CD4-positive, alpha-beta memory T cell (primary cell): ENCODE data around the gene SMIM14. TPM values are rescaled to one million over a fixed set of nuclear protein-coding genes. Genes with fewer than 3 reads are reported as not detected.

Experiments
- CTCF ChIA-PET: fragments of 350-600 bp; sonication (Branson Sonifier 250); formaldehyde crosslinking; loops from one replicate; lab custom pipeline; 2021; ENCODE audit warnings: inconsistent platforms; ENCODE audit not compliant: partially characterized antibody; lab: Charles Lee
- POLR2A ChIA-PET: fragments of 350-600 bp; sonication (Branson Sonifier 250); formaldehyde crosslinking; loops from one replicate; lab custom pipeline; 2021; ENCODE audit not compliant: partially characterized antibody; lab: Charles Lee
- DNase-seq, 5 donors: peaks; one replicate each; pipeline versions ENCODE4 v3.0.0 to v3.0.0-alpha.2; 2020 to 2022; ENCODE audit warnings: mixed read lengths in 1 of 5
- H3K27ac ChIP-seq: one replicate; pipeline ENCODE4 v1.7.0; 2013; ENCODE audit warnings: low read depth, low read length
- H3K27me3 ChIP-seq: 2 replicates; pipeline ENCODE4 v1.7.0; 2013; ENCODE audit warnings: mild to moderate bottlenecking, low read length, moderate library complexity; ENCODE audit not compliant: insufficient read depth
- H3K36me3 ChIP-seq: 2 replicates; pipeline ENCODE4 v1.7.0; 2013; ENCODE audit warnings: mild to moderate bottlenecking, low read length, moderate library complexity; ENCODE audit not compliant: insufficient read depth
- H3K4me1 ChIP-seq: 2 replicates; pipeline ENCODE4 v1.7.0; 2013; ENCODE audit warnings: mild to moderate bottlenecking, low read length, moderate library complexity; ENCODE audit not compliant: insufficient read depth
- H3K4me3 ChIP-seq, 2 donors: one replicate each; pipeline ENCODE4 v1.7.0; 2013; ENCODE audit warnings: low read length in 2 of 2, mild to moderate bottlenecking in 1 of 2
- H3K9me3 ChIP-seq, 2 donors: one replicate each; pipeline ENCODE4 v1.7.0; 2013; ENCODE audit warnings: low read length in 2 of 2, control low read depth in 1 of 2; ENCODE audit not compliant: control insufficient read depth in 1 of 2
- H3K27ac Mint-ChIP-seq, 7 donors: one replicate each; pipeline ENCODE4 v1.8.0; 2020 to 2021; ENCODE audit warnings: mixed read lengths in 7 of 7, mild to moderate bottlenecking in 6 of 7, inconsistent platforms in 3 of 7, moderate library complexity in 3 of 7
- H3K27me3 Mint-ChIP-seq, 2 donors: one replicate each; pipeline ENCODE4 v1.8.0; 2020 to 2021; ENCODE audit warnings: mixed read lengths in 2 of 2
- H3K36me3 Mint-ChIP-seq, 2 donors: one replicate each; pipeline ENCODE4 v1.8.0; 2020 to 2021; ENCODE audit warnings: mixed read lengths in 2 of 2, inconsistent platforms in 1 of 2, mild to moderate bottlenecking in 1 of 2
- H3K4me1 Mint-ChIP-seq, 4 donors: one replicate each; pipeline ENCODE4 v1.8.0; 2020 to 2021; ENCODE audit warnings: mixed read lengths in 4 of 4, mild to moderate bottlenecking in 1 of 4
- H3K4me3 Mint-ChIP-seq, 8 donors: one replicate each; pipeline ENCODE4 v1.8.0; 2020 to 2021; ENCODE audit warnings: mixed read lengths in 8 of 8, mild to moderate bottlenecking in 7 of 8, moderate library complexity in 6 of 8, inconsistent platforms in 3 of 8
- H3K9me3 Mint-ChIP-seq, 8 donors: one replicate each; pipeline ENCODE4 v1.8.0; 2020 to 2021; ENCODE audit warnings: mixed read lengths in 8 of 8, mild to moderate bottlenecking in 5 of 8, inconsistent platforms in 3 of 8, moderate library complexity in 1 of 8
- intact Hi-C: fragments of 100-400 bp; cut with micrococcal nuclease; formaldehyde crosslinking; loops from one replicate; pipeline ENCODE4 v1.15.1; 2023
- polyA plus RNA-seq, 2 donors: library from polyadenylated mRNA; unstranded; fragments of 300-500 nt; fragmentation: Illumina TruSeq; gene quantifications; one replicate each; pipeline ENCODE4 v1.2.3, GENCODE V29; 2021
- total RNA-seq, 2 experiments: library from RNA; stranded (reverse); gene quantifications; one replicate each; pipeline ENCODE4 v1.2.3, GENCODE V29; 2021

Gene SMIM14
- total and polyA plus RNA-seq, 4 experiments from 2014 or later: 15.5 to 54.4 (median 28.1) TPM

DNA sequence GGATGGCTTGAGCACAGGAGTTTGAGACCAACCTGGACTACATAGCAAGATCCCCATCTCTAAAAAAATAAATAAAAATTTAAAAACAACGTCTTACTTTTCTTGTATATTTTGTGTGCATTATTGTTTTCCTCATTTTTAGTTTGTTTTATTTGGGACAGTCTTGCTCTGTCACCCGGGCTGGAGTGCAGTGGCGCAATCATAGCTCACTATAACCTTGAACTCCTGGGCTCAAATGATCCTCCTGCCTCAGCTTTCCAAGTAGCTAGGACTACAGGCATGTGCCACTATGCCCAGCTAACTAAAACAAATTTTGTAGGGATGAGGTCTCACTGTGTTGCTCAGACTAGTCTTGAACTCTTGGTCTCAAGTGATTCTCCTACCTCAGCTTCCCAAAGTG, 9.5 kb upstream of the SMIM14 start:
- ChIA-PET CTCF (no interaction called here), POLR2A (interaction anchor here (2.7 kb wide), 1 partner anchor 10 kb away, joined by 8 read pairs; the partner anchor contains the start of gene SMIM14)
- Histone ChIP-seq H3K36me3 (no peaks in the 10 kb centered on the region), H3K4me1 (no peaks in the 10 kb centered on the region), H3K27me3 (no peaks in the 10 kb centered on the region), H3K27ac (no peak overlapping the region), H3K4me3 (no peak overlapping the region), H3K9me3 (no peaks in the 10 kb centered on the region)
- H3K4me3 Mint-ChIP-seq: no peak overlapping the region
- no peaks in the 10 kb centered on the region for H3K9me3 Mint-ChIP-seq
- H3K4me1 Mint-ChIP-seq: no peaks in the 10 kb centered on the region
- intact Hi-C loops: no loop called here
- H3K36me3 Mint-ChIP-seq: no peaks in the 10 kb centered on the region
- no peak for DNase-seq
- no peaks in the 10 kb centered on the region for H3K27me3 Mint-ChIP-seq
- no peak overlapping the region for H3K27ac Mint-ChIP-seq

DNA sequence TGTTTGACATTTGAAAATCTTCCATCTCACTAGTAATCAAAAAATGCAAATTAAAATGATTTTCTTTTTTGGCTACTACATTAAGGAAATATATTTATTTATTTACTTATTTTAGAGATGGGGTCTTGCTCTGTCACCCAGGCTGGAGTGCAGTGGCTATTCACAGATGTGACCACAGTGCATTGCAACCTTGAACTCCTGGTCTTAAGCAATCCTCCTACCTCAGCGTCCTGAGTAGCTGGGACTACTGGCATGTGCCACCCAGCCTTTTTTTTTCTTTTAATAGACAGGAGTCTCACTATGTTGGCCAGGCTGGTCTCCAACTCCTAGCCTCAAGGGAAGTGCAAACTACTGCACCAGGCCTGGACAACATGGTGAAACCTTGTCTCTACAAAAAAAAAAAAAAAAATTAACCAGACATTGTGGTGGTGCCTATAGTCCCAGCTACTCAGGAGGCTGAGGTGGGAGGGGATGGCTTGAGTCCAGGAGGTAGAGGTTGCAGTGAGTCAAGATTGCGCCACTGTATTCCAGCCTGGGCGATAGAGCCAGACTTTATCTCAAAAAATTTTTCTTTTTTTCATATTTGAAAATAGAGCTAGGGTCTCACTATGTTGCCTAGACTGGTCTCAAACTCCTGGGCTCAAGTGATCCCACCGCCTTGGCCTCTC, 4.4 kb upstream of the SMIM14 start:
- peaks cover 12% of the 10 kb centered on the region for H3K4me1 ChIP-seq
- ChIA-PET CTCF (no interaction called here), POLR2A (no interaction called here)
- no peak overlapping the region for H3K4me3 ChIP-seq
- peaks cover 0 to 6% of the 10 kb centered on the region in 2 donors for H3K36me3 Mint-ChIP-seq
- H3K9me3 ChIP-seq: no peaks in the 10 kb centered on the region
- no peaks in the 10 kb centered on the region for H3K36me3 ChIP-seq
- no peaks in the 10 kb centered on the region for H3K27me3 ChIP-seq
- DNase-seq: no peak
- intact Hi-C loops: no loop called here
- H3K4me3 Mint-ChIP-seq: no peak overlapping the region
- no peak overlapping the region for H3K27ac Mint-ChIP-seq
- H3K4me1 Mint-ChIP-seq: peaks cover 0 to 17% (median 8%) of the 10 kb centered on the region in 4 donors
- H3K9me3 Mint-ChIP-seq: no peaks in the 10 kb centered on the region
- H3K27me3 Mint-ChIP-seq: no peaks in the 10 kb centered on the region
- no peak overlapping the region for H3K27ac ChIP-seq

DNA sequence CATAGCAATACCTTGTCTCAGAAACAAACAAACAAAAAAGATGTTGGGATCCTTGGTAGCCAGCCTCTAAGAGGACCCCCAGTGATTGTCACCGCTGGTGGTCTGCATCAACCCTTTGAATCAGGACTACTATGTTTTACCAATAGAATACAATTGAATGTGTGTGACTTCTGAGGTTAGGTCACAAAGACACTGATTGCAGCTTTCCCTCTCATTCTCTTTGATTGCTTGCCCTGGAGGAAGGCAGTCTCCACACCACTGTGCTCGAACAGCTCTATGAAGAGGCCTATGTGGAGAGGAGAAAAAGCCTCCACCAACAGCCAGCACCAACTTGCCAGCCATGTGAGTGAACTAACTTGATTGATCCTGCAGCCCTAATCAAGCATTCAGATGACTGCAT, 2.8 kb upstream of the SMIM14 start:
- Histone ChIP-seq H3K27me3 (no peaks in the 10 kb centered on the region), H3K4me1 (peaks cover 22% of the 10 kb centered on the region), H3K4me3 (no peak overlapping the region), H3K9me3 (no peaks in the 10 kb centered on the region), H3K36me3 (no peaks in the 10 kb centered on the region), H3K27ac (no peak overlapping the region)
- H3K27ac Mint-ChIP-seq: peak overlapping the region in 3 of 7 donors; percentile 35 to 60 (median 57)
- H3K36me3 Mint-ChIP-seq: peaks cover 0 to 6% of the 10 kb centered on the region in 2 donors
- ChIA-PET POLR2A (interaction anchor here (0.6 kb wide), 1 partner anchor 67 kb away, joined by 3 read pairs; no protein-coding TSS in a partner anchor), CTCF (no interaction called here)
- intact Hi-C loops: no loop called here
- peaks cover 10 to 32% (median 19%) of the 10 kb centered on the region in 4 donors for H3K4me1 Mint-ChIP-seq
- DNase-seq: no peak
- H3K27me3 Mint-ChIP-seq: no peaks in the 10 kb centered on the region
- H3K4me3 Mint-ChIP-seq: peak overlapping the region in 2 of 8 donors; percentile 54 to 71
- H3K9me3 Mint-ChIP-seq: no peaks in the 10 kb centered on the region

GRCh38 chr4:39637586-39638353, 895 bp downstream of the SMIM14 start:
- Histone ChIP-seq H3K9me3 (no peaks in the 10 kb centered on the region), H3K36me3 (no peaks in the 10 kb centered on the region), H3K27me3 (no peaks in the 10 kb centered on the region), H3K27ac (peak overlapping the region; percentile 77), H3K4me3 (peak overlapping the region; percentile 52 to 95), H3K4me1 (peaks cover 27% of the 10 kb centered on the region)
- Mint-ChIP-seq H3K27me3 (no peaks in the 10 kb centered on the region), H3K27ac (peak overlapping the region; percentile 74 to 98 (median 96)), H3K4me1 (peaks cover 20 to 54% (median 32%) of the 10 kb centered on the region in 4 donors), H3K4me3 (peak overlapping the region; percentile 87 to 99 (median 92)), H3K9me3 (no peaks in the 10 kb centered on the region), H3K36me3 (peaks cover 0 to 6% of the 10 kb centered on the region in 2 donors)
- intact Hi-C loops: loop anchor here (1.0 to 10.0 kb wide), 6 partner anchors 61 to 557 kb away; partner anchors contain the start of genes LIAS, PDS5A, RHOH and RPL9
- CTCF ChIA-PET: interaction anchor here (1.2 to 1.4 kb wide), 5 partner anchors 60 to 341 kb away, joined by 3 to 7 read pairs (median 5); partner anchors contain the start of gene UBE2K
- DNase-seq: peak; percentile 34 to 48 (median 41)
- POLR2A ChIA-PET: interaction anchor here (0.9 to 3.2 kb wide), 13 partner anchors 11 to 420 kb away, joined by 3 to 25 read pairs (median 5); partner anchors contain the start of genes LIAS, N4BP2, RFC1 and RPL9

DNA sequence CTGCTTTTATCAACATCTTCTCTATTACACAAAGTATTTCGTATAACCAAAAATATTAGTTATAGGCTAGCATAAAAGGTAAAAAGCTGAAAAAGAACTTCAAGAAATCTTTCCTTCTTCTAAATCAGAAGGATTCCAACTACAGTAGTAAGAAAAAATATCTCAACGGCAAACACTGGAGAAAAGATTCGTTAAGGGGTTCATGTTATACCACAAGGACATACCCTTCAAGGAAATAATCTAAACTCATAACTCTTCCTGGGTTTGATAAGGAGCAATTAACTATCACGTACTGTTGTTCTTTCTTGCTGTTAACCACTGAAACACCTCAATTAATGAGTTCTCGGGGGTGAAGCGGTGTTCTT, 1.5 kb downstream of the SMIM14 start:
- Mint-ChIP-seq H3K27ac (peak overlapping the region; percentile 74 to 98 (median 96)), H3K36me3 (peaks cover 0 to 6% of the 10 kb centered on the region in 2 donors), H3K4me1 (peaks cover 20 to 54% (median 32%) of the 10 kb centered on the region in 4 donors), H3K9me3 (no peaks in the 10 kb centered on the region), H3K4me3 (peak overlapping the region; percentile 87 to 99 (median 92)), H3K27me3 (no peaks in the 10 kb centered on the region)
- Histone ChIP-seq H3K9me3 (no peaks in the 10 kb centered on the region), H3K4me1 (peaks cover 27% of the 10 kb centered on the region), H3K36me3 (no peaks in the 10 kb centered on the region), H3K27me3 (no peaks in the 10 kb centered on the region), H3K4me3 (peak overlapping the region; percentile 52 to 95), H3K27ac (peak overlapping the region; percentile 77)
- DNase-seq: peak in 1 of 5 donors; percentile 7
- CTCF ChIA-PET: interaction anchor here (1.3 kb wide), 2 partner anchors 168 to 338 kb away, joined by 4 to 5 read pairs; no protein-coding TSS in a partner anchor
- intact Hi-C loops: loop anchor here (5.0 to 10.0 kb wide), 2 partner anchors 180 to 558 kb away; partner anchors contain the start of genes LIAS, RHOH and RPL9
- POLR2A ChIA-PET: interaction anchor here (1.2 to 3.2 kb wide), 7 partner anchors 11 to 421 kb away, joined by 3 to 25 read pairs (median 8); partner anchors contain the start of genes LIAS, RPL9, UBE2K and UGDH

DNA sequence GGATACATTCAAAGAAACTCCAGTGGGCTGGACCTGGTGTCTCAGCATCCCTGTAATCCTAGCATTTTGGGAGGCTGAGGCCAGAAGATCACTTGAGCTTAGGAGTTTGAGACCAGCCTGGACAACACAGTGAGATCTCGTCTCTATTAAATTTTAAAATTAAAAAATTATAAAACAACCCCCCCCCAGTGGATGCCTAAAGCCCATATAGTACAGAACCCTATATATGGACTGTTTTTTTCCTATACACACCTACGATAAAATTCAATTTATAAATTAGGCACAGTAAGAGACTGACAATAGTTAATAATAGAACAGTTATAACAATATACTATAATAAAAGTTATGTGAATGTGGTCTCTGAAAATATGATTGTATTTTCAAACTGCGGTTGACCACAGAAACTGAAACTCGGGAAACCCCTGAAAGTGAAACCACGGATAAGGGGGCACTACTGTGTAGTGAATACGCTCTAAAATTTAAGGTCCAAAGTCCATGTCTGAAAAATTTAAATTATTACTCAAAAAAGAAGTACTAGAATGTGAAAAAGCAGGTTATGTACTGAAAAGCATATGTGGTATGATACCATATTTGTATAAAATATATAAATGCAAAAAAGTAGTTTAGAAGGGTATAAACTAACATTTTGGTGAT, 2.0 kb downstream of the SMIM14 start:
- Mint-ChIP-seq H3K4me3 (peak overlapping the region; percentile 87 to 99 (median 92)), H3K9me3 (no peaks in the 10 kb centered on the region), H3K27ac (peak overlapping the region in 6 of 7 donors; percentile 77 to 98 (median 96)), H3K4me1 (peaks cover 20 to 54% (median 32%) of the 10 kb centered on the region in 4 donors), H3K27me3 (no peaks in the 10 kb centered on the region), H3K36me3 (peaks cover 0 to 6% of the 10 kb centered on the region in 2 donors)
- DNase-seq: peak in 3 of 5 donors; percentile 10 to 20 (median 14)
- Histone ChIP-seq H3K27ac (peak overlapping the region; percentile 77), H3K9me3 (no peaks in the 10 kb centered on the region), H3K36me3 (no peaks in the 10 kb centered on the region), H3K27me3 (no peaks in the 10 kb centered on the region), H3K4me3 (no peak overlapping the region), H3K4me1 (peaks cover 27% of the 10 kb centered on the region)
- intact Hi-C loops: loop anchor here (5.0 to 10.0 kb wide), 2 partner anchors 179 to 558 kb away; partner anchors contain the start of genes LIAS, RHOH and RPL9
- CTCF ChIA-PET: no interaction called here
- POLR2A ChIA-PET: interaction anchor here (1.5 to 2.4 kb wide), 2 partner anchors 59 to 61 kb away, joined by 3 to 15 read pairs; partner anchors contain the start of gene UBE2K
